ENCODE data around the gene NFATC2.

The NFATC2 gene

DNA sequence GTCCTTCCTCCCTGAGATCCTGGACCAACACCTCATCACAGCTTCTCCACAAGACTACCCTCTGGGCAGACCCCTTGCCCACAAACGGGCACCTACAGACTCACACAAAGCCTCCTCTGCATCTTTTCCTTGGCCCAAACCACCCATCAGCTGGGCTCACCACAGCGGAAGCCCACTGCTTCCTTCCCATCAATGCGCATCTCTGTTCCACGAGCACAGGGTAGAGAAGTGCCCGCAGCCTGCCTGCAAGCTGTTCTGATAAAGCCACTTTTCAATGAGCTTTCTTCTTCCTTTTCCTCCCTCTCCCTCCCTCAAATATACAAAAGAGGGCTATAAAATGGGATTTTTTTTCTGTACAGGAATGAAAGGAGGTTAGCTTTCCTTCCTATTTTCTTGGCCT, 111.2 kb downstream of the NFATC2 start:
- Histone ChIP-seq H3K27ac (replicated peaks) (no peak overlapping the region), H3K27me3 (ENCODE audit: insufficient read depth, poor library complexity, severe bottlenecking) (no peaks in the 10 kb centered on the region), H3K4me3 (replicated peaks; ENCODE audit: insufficient read depth, low read length) (no peak overlapping the region)
- DNase-seq (ENCODE audit: low read depth in 1 of 2, low spot score in 1 of 2): no peak
- TF ChIP-seq POLR2AphosphoS5 (IDR thresholded peaks at IDR 0.05; ENCODE audit: low read depth) (no peak), SPI1 (IDR thresholded peaks at IDR 0.05; ENCODE audit: borderline replicate concordance, low read depth) (no peak), GABPA (IDR thresholded peaks at IDR 0.05; ENCODE audit: low read depth) (no peak)
- TF ChIP-seq, protein P1, sequence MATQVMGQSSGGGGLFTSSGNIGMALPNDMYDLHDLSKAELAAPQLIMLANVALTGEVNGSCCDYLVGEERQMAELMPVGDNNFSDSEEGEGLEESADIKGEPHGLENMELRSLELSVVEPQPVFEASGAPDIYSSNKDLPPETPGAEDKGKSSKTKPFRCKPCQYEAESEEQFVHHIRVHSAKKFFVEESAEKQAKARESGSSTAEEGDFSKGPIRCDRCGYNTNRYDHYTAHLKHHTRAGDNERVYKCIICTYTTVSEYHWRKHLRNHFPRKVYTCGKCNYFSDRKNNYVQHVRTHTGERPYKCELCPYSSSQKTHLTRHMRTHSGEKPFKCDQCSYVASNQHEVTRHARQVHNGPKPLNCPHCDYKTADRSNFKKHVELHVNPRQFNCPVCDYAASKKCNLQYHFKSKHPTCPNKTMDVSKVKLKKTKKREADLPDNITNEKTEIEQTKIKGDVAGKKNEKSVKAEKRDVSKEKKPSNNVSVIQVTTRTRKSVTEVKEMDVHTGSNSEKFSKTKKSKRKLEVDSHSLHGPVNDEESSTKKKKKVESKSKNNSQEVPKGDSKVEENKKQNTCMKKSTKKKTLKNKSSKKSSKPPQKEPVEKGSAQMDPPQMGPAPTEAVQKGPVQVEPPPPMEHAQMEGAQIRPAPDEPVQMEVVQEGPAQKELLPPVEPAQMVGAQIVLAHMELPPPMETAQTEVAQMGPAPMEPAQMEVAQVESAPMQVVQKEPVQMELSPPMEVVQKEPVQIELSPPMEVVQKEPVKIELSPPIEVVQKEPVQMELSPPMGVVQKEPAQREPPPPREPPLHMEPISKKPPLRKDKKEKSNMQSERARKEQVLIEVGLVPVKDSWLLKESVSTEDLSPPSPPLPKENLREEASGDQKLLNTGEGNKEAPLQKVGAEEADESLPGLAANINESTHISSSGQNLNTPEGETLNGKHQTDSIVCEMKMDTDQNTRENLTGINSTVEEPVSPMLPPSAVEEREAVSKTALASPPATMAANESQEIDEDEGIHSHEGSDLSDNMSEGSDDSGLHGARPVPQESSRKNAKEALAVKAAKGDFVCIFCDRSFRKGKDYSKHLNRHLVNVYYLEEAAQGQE (IDR thresholded peaks at IDR 0.05; ENCODE audit: insufficient replicate concordance, low read depth): no peak
- TF ChIP-seq, protein P2, sequence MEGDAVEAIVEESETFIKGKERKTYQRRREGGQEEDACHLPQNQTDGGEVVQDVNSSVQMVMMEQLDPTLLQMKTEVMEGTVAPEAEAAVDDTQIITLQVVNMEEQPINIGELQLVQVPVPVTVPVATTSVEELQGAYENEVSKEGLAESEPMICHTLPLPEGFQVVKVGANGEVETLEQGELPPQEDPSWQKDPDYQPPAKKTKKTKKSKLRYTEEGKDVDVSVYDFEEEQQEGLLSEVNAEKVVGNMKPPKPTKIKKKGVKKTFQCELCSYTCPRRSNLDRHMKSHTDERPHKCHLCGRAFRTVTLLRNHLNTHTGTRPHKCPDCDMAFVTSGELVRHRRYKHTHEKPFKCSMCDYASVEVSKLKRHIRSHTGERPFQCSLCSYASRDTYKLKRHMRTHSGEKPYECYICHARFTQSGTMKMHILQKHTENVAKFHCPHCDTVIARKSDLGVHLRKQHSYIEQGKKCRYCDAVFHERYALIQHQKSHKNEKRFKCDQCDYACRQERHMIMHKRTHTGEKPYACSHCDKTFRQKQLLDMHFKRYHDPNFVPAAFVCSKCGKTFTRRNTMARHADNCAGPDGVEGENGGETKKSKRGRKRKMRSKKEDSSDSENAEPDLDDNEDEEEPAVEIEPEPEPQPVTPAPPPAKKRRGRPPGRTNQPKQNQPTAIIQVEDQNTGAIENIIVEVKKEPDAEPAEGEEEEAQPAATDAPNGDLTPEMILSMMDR (IDR thresholded peaks at IDR 0.05; ENCODE audit: insufficient read depth, low read length): no peak

DNA sequence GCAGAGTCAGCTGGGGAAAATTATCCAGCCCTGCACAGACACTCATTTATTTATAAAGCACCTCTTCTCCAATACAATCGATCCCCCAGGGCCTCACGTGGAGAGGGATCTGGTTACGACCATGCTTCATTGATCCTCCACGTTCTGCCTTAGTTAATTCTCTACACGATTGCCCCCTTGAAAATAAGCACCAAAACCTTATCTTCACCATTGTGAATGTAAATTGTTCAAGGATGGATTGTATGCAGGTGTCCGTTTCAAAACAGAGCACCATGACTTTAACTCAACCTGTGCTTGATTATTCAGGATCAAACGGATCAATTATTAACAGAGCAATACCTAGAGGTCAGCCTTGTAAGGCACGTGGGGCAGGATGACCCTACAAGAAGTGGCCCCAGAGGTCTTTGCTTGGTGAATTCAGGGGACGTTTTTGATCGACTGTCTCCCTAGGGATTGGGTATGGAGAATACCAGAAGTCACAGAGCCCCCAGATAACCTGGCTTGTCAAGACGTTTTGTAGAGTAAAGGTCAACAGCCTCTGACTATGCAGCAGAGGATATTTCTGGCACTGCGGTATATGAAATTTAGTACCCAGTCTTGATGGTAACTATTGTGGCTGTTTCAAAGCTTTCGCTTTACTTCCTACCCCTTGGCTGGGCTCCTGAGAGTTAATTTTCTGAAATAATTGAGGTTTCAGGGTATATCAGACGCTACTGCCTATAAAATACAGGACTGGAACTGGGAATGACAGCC, 112.1 kb downstream of the NFATC2 start:
- no peak for TF ChIP-seq GABPA (IDR thresholded peaks at IDR 0.05; ENCODE audit: low read depth)
- no peak for TF ChIP-seq SPI1 (IDR thresholded peaks at IDR 0.05; ENCODE audit: borderline replicate concordance, low read depth)
- TF ChIP-seq, protein P1 (IDR thresholded peaks at IDR 0.05; ENCODE audit: insufficient replicate concordance, low read depth): no peak
- TF ChIP-seq POLR2AphosphoS5 (IDR thresholded peaks at IDR 0.05; ENCODE audit: low read depth): no peak
- TF ChIP-seq, protein P2 (IDR thresholded peaks at IDR 0.05; ENCODE audit: insufficient read depth, low read length): no peak
- DNase-seq (ENCODE audit: low read depth in 1 of 2, low spot score in 1 of 2): no peak
- H3K27ac ChIP-seq (replicated peaks): no peak overlapping the region
- H3K4me3 ChIP-seq (replicated peaks; ENCODE audit: insufficient read depth, low read length): no peak overlapping the region
- no peaks in the 10 kb centered on the region for H3K27me3 ChIP-seq (ENCODE audit: insufficient read depth, poor library complexity, severe bottlenecking)

DNA sequence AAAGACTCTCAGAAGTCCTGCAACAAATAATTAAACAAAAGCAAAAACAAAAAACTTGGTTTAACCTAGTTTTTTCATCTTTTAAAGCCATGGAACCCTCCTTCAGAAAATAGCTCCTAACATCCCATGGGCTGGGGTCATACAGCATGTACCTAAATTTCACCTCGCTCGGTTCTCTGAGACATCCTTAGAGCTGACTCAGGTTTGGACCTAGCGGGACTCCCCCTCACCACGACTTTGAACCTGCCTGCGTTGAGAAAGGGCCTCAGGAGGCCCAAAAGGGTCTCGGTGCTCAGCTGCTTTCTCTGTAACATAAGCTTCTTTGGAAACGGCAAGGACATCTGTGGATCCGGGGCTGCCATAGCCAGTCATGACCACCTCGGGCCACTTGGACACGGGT, 112.8 kb downstream of the NFATC2 start:
- Histone ChIP-seq H3K4me3 (replicated peaks; ENCODE audit: insufficient read depth, low read length) (no peak overlapping the region), H3K27me3 (ENCODE audit: insufficient read depth, poor library complexity, severe bottlenecking) (no peaks in the 10 kb centered on the region), H3K27ac (replicated peaks) (no peak overlapping the region)
- TF ChIP-seq, protein P2 (IDR thresholded peaks at IDR 0.05; ENCODE audit: insufficient read depth, low read length): no peak
- TF ChIP-seq, protein P1 (IDR thresholded peaks at IDR 0.05; ENCODE audit: insufficient replicate concordance, low read depth): no peak
- TF ChIP-seq POLR2AphosphoS5 (IDR thresholded peaks at IDR 0.05; ENCODE audit: low read depth): no peak
- no peak for TF ChIP-seq GABPA (IDR thresholded peaks at IDR 0.05; ENCODE audit: low read depth)
- TF ChIP-seq SPI1 (IDR thresholded peaks at IDR 0.05; ENCODE audit: borderline replicate concordance, low read depth): no peak
- no peak for DNase-seq (ENCODE audit: low read depth in 1 of 2, low spot score in 1 of 2)

Measured in HL-60 (cell line).